T-helper 1 cell treated with Interleukin-12 subunit alpha and Interleukin-12 subunit beta and Interleukin-4 antibody, amounts not matched to agents 30 ng/mL and 1 ng/mL, for 36 hours (primary cell): ENCODE measurements around the gene NETO2. TPM values are rescaled to one million over a fixed set of nuclear protein-coding genes. Genes with fewer than 3 reads are reported as not detected.
"Not testable (repeated sequence)": the region's sequence is repeated elsewhere in the genome, so short reads cannot be mapped to it uniquely, and the experiment has no call there.

Experiments used
- intact Hi-C: fragments of 100-400 bp; cut with micrococcal nuclease; formaldehyde crosslinking; loops from one replicate; pipeline ENCODE4 v1.15.1; 2024
- total RNA-seq: library from RNA; stranded (reverse); gene quantifications from 2 replicates; pipeline ENCODE4 v1.2.3, GENCODE V29; 2022

NETO2 gene
- total RNA-seq, 1 donor from 2014 or later, result 12.0 TPM

DNA sequence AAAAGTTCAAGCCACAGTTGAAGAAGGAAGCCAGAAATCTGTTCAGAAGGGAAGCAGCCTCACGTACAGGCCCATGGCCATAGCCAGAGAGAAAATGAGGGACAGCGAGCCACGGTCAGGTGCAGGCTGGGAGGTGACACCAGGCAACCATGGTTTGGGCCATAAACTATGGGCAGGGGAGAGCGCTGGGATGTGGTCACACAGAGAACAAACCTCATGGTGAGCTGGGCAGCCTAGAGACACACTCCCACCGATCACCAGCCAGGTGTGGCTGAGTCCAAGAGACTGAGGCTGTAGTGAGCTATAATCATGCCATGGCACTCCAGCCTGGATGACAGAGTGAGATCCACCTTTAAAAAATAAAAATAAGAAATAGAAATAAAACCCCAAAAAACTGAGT lies 76.5 kb downstream of the NETO2 start:
- intact Hi-C loops, result no loop called here

- intact Hi-C loops, result no loop called here
Measured at GRCh38 chr16:47065766-47066688, 77.7 kb downstream of the NETO2 start.

DNA sequence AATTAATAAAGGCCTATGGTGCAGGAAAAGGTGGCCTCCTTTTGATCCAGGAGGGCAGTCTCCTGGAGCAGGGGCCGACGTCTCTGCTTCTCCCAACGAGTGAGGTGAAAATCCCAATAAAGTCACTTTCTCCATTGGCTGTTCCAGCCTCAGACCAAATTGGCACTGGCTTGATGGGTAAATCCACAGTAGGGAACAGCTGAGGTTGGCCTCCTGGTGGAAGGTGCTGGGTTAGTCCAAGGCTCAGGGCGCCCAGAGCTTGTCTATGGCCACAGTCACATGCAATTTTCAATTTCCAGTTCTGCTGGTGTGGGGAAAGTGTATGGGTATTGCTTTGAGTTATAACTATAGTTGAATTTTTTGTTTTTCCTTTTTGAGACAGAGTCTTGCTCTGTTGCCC lies 79.0 kb downstream of the NETO2 start:
- intact Hi-C loops, result no loop called here

- intact Hi-C loops, result no loop called here
Measured at GRCh38 chr16:47063011-47063724, 80.6 kb downstream of the NETO2 start.

DNA sequence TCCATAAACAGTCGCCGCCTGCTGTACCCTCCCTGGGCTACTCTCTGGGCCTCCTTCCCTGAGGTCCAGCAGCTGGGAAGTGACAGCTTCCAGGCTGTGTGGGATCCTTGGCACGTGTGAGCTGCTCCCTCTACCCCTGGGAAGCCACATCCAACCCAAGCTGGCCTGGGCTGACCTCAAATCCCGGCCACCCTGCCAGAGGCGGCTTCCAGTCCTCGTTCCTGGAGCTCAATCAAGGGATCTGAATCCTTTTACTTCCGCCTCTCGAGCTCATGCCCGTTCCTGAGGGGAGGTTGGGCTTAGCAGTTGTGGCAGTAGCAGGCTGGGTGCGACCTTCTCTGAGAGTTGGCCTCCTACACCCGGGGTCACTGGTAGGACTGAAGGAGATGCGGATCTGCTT lies 82.5 kb downstream of the NETO2 start:
- intact Hi-C loops, result no loop called here

DNA sequence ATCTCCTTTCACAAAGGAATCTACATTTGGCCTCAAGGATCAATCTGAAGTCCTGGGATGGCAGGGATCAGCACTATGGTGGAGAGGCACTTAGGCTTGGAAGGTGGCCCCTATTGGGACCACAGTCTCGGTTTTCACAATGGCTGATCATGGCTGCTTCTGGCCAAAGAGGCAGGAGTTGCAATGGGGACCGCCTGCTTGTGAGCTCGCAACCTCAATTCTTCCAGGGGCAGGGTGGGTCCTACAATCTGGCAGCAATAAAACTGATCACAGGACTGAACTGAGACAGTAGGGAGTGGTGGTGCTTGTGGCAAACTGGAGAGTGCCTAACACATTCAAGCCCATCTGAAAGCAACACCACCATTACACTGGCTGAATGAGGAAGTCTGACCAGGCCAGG lies 83.1 kb downstream of the NETO2 start:
- intact Hi-C loops, result no loop called here

DNA sequence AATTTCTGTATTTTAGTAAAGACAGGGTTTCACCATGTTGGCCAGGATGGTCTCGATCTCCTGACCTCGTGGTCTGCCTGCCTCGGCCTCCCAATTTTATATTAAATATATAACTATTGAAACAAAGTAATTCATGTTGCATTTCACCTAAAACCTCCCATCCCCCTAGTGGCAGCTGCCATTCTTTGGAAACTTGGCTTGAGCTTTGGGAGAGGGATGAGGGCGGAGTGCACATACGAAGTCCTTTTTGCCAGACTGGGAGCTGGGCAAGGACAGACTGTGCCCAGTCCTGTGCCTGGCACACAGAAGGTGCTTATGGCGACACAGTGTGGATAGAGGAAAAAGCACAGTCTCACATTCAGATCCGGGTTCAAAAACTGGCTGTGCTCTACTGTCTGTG lies 83.8 kb downstream of the NETO2 start:
- intact Hi-C loops, result no loop called here

GRCh38 chr16:47059130-47059529 lies 84.6 kb downstream of the NETO2 start:
- intact Hi-C loops, result not testable (repeated sequence)

DNA sequence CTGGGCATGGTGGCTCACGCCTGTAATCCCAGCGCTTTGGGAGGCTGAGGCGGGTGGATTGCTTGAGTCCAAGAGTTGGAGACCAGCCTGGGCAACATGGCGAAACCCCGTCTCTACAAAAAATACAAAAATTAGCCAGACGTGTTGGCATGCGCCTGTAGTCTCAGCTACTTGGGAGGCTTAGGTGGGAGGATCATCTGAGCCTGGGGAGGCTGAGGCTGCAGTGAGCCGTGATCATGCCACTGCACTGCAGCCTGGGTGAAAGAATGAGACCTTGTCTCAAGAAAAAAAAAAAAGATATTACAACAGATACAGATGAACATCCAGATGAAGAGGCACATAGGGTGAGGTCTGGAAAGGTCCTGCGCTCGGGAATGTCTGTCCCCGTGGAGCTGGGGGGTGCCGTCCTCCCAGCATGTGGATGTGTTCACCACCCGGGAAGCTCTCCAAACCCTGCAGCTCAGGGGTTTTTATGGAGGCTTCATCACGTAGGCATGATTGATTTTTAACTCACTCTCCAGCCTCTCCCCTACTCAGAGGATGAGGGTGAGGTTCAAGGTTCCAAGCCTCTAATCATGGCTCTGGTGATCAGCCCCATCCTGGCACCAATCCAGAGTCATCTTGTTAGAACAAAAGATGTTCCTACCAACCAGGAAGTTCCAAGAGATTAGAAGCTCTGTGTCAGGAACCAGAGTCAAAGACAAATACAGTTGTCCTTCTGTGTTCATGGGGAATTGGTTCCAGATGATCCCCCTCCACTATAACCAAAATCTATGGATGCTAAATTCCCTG lies 85.3 kb downstream of the NETO2 start:
- intact Hi-C loops, result no loop called here

DNA sequence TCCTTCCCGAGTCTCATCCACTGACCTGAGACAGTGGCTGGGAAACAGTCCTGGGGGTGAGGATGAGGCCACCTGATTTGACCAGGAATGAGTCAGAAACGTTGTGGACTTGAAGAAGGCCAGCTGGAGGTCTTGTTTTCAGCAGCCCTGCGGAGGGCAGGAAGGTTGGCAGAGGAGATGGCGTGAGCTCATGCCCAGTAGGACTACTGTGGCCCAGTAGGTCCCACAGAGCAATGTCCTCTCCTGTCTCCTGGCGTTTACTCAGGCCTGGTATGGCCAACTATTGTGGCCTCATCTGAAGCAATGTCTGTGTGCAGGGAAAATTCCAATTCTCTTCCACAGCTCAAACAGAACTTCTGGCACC lies 86.1 kb downstream of the NETO2 start:
- intact Hi-C loops, result no loop called here

- intact Hi-C loops, result no loop called here
Measured at GRCh38 chr16:47056688-47057629, 86.8 kb downstream of the NETO2 start.

DNA sequence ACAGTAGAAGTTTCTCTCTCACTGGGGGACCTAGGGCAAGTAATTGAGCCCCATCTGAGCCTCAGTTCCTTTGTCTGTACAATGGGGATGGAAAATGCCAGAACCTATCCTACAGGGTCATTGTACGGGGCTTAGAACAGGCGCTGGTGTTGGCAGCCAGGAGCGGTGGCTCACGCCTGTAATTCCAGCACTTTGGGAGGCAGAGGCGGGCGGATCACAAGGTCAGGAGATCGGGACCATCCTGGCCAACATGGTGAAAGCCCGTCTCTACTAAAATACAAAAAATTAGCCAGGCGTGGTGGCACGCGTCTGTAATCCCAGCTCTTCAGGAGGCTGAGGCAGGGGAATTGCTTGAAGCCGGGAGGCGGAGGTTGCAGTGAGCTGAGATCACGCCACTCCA lies 87.7 kb downstream of the NETO2 start:
- intact Hi-C loops, result not testable (repeated sequence)

DNA sequence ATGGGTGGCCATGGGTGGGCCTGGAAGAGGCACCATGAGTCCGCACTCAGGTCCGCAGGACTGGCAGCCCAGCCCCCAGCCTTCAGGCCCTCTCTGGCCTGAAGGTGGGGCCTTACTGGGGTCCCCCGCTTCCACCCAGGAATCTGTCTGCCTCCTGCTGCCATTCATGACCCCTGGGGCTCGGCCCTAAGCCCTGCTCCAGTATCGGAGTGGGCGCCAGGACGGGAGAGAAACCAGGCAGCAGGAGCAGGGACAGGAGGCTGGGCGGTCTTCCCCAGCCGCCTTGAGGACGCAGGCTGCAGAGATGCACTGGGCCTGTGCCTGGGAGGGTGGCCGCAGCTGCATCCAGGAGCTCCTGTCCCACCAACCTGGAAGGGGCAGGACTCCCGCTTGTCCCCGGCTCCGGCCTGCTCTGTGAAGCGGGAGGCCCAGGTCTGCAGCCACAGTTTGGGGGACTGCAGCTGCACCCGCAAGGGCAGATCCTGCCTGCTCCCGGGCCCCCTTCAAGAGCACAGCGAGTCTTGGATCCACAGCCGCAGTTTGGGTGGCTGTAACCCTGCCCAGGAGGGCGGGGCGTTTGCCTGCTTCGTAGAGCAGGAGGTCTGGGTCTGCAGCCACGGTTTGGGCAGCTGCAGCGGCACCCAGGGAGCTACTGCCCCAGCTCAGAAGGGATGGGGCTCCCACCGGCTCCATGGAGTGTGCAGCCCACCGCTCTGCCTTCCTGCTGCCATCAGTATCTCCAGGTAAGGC lies 88.4 kb downstream of the NETO2 start:
- intact Hi-C loops, result no loop called here

DNA sequence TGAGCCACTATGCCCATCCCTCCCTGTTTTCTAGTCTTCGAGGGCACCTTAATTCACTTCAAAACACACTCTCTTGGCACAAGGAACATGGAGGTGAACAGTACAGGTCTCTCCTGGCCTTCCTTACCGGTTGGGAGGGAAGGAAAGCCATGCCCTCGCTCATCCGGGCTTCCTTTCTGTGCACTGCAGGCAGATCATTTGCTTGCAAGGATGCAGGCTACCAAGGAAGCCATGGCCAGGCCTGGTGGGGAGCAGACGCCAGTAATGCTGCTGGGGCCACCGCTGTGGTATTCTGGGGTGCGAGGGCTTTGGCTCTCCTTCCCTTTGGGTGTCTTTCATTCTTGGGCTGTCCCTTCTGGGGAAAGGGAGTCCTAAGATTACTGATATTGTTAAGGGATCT lies 89.4 kb downstream of the NETO2 start:
- intact Hi-C loops, result no loop called here

- intact Hi-C loops, result no loop called here
Measured at GRCh38 chr16:47053895-47054294, 89.8 kb downstream of the NETO2 start.

DNA sequence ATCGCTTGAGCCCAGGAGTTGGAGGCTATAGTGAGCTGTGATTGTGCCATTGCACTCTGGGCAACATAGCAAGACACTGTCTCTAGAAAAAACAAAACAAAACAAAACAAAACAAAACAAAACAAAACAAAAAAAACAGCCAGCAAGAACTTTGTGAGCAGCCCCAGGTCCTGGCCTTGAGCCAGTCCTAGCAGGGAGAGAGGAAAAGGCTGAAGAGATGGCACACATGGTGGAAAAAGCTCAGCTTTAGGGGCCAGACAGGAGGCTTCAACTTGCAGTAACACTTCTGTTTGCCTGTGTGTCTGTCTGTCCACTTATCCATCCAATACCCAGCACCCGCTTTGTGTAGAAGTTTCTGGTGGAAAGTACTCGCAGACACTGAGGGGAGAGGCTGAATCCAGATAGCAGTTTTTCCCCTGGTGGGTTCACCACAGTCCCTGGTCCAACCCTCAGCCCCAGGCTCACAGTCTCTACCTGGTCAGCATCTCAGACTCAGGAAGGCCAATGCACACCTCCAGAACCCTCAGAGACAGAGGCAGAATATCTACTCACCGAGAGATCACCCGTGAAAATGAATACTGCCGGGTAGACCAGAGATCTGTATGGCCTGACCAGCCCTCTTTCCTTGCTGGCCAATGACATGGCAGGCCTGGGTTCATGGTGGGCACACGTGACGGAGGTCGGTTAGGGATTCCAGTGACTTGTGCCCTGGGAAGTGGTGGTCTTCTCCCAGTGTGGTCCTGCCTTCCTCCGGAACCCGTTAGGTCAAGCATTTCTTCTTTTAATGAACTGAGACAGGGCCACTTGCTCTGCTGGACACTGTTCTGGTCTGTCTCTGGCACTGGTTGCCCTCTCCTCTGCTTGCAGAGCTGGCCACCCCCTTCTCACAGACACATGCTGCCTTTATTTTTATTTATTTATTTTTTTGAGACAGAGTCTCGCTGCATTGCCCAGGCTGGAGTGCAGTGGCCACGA lies 90.8 kb downstream of the NETO2 start:
- intact Hi-C loops, result no loop called here

GRCh38 chr16:47051031-47051430 lies 92.7 kb downstream of the NETO2 start:
- intact Hi-C loops, result no loop called here

- intact Hi-C loops, result no loop called here
Measured at GRCh38 chr16:47049901-47050583, 93.7 kb downstream of the NETO2 start.
